RWPE2 (cell line): ENCODE results near the gene OTOP3.
"Not testable (repeated sequence)": the region's sequence is repeated elsewhere in the genome, so short reads cannot be mapped to it uniquely, and the experiment has no call there.

Experiments
- ATAC-seq: fragments of 200-7000 bp; cut with Tn5 transposase; 3 replicates; pipeline ENCODE4 v1.9.1; 2021; ENCODE audit warnings: low read depth
- DNase-seq: peaks from one replicate; pipeline ENCODE4 v3.0.0-alpha.2; 2020; ENCODE audit warnings: low spot score
- H3K27ac ChIP-seq: fragments of 450-650 bp; 2 replicates; pipeline ENCODE4 v1.5.1; 2017; ENCODE audit warnings: mild to moderate bottlenecking; ENCODE audit not compliant: poor library complexity, severe bottlenecking
- H3K27me3 ChIP-seq: fragments of 250-450 bp; sonication (Bioruptor Pico); 2 replicates; pipeline ENCODE4 v1.5.1; 2021; ENCODE audit warnings: mild to moderate bottlenecking, moderate library complexity; ENCODE audit not compliant: insufficient read depth, poor library complexity, severe bottlenecking
- H3K36me3 ChIP-seq: fragments of 250-450 bp; sonication (Bioruptor Pico); 2 replicates; pipeline ENCODE4 v1.5.1; 2020; ENCODE audit warnings: low read depth, mild to moderate bottlenecking, moderate library complexity
- H3K4me1 ChIP-seq: fragments of 250-450 bp; sonication (Bioruptor Pico); 2 replicates; pipeline ENCODE4 v1.5.1; 2021; ENCODE audit warnings: mild to moderate bottlenecking, moderate library complexity; ENCODE audit not compliant: insufficient read depth, poor library complexity, severe bottlenecking
- H3K4me3 ChIP-seq: fragments of 250-450 bp; sonication (Bioruptor Pico); 2 replicates; pipeline ENCODE4 v1.5.1; 2021; ENCODE audit warnings: mild to moderate bottlenecking, moderate library complexity; ENCODE audit not compliant: severe bottlenecking
- H3K9me3 ChIP-seq: fragments of 250-450 bp; sonication (Bioruptor Pico); 2 replicates; pipeline ENCODE4 v1.5.1; 2021; ENCODE audit warnings: mild to moderate bottlenecking, moderate library complexity; ENCODE audit not compliant: severe bottlenecking
- TF ChIP-seq, protein P1 (sequence below): fragments of 450-650 bp; IDR thresholded peaks from one replicate; pipeline ENCODE4 v1.5.1; 2017; ENCODE audit warnings: mild to moderate bottlenecking, moderate library complexity; ENCODE audit not compliant: poor library complexity, severe bottlenecking

The OTOP3 gene

DNA sequence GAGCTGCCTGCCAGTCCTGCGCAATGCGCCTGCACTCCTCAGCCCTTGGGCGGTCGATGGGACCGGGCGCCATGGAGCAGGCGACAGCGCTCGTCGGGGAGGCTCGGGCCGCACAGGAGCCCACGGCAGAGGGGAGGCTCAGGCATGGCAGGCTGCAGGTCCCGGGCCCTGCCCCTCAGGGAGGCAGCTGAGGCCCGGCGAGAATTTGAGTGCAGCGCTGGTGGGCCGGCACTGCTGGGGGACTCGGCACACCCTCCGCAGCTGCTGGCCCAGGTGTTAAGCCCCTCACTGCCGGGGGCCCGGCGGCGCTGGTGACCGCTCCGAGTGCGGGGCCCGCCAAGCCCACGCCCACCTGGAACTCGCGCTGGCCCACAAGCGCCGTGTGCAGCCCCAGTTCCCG lies 28.7 kb upstream of the OTOP3 start:
- no peaks in the 10 kb centered on the region for H3K9me3 ChIP-seq
- ATAC-seq = no peak
- H3K4me3 ChIP-seq = no peak overlapping the region
- H3K27me3 ChIP-seq = no peaks in the 10 kb centered on the region
- no peaks in the 10 kb centered on the region for H3K36me3 ChIP-seq
- TF ChIP-seq, protein P1, sequence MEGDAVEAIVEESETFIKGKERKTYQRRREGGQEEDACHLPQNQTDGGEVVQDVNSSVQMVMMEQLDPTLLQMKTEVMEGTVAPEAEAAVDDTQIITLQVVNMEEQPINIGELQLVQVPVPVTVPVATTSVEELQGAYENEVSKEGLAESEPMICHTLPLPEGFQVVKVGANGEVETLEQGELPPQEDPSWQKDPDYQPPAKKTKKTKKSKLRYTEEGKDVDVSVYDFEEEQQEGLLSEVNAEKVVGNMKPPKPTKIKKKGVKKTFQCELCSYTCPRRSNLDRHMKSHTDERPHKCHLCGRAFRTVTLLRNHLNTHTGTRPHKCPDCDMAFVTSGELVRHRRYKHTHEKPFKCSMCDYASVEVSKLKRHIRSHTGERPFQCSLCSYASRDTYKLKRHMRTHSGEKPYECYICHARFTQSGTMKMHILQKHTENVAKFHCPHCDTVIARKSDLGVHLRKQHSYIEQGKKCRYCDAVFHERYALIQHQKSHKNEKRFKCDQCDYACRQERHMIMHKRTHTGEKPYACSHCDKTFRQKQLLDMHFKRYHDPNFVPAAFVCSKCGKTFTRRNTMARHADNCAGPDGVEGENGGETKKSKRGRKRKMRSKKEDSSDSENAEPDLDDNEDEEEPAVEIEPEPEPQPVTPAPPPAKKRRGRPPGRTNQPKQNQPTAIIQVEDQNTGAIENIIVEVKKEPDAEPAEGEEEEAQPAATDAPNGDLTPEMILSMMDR = no peak
- H3K4me1 ChIP-seq = no peaks in the 10 kb centered on the region
- no peak overlapping the region for H3K27ac ChIP-seq
- no peak for DNase-seq

DNA sequence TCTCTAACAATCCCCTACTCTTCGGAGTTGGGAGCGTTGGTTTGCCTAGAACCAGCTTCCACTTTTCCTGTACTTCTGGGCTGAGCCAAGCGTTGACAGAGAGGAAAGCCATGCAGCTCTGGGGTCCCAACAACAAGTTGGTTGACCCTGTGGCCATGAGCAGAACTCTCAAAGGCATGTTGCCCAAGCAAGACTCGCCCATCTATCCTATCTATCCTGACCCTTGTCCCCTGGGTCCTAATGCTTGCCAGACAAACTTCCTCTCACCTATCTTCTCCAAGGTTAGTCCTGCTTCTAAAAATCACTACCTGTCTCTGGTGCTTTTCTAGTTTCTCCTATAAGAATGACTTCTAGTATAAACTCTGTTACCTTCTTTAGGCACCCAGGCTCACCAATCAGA lies 26.6 kb upstream of the OTOP3 start:
- H3K36me3 ChIP-seq, ATAC-seq, H3K4me1 ChIP-seq, H3K27me3 ChIP-seq, H3K4me3 ChIP-seq, H3K9me3 ChIP-seq, H3K27ac ChIP-seq, DNase-seq: not testable (repeated sequence)

DNA sequence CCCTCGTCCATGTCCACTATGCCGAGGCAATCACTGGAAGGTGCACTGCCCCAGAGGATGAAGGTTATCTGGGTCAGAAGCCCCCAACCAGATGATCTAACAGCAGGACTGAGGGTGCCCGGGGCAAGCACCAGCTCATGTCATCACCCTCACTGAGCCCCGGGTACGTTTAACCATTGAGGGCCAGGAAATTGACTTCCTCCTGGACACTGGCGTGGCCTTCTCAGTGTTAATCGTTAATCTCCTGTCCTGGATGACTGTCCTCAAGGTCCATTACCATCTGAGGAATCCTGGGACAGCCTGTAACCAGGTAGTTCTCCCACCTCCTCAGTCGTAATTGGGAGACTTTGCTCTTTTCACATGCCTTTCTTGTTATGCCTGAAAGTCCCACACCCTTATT lies 24.3 kb upstream of the OTOP3 start:
- not testable (repeated sequence) for H3K4me3 ChIP-seq, H3K4me1 ChIP-seq, H3K27me3 ChIP-seq, H3K36me3 ChIP-seq, H3K27ac ChIP-seq, H3K9me3 ChIP-seq, ATAC-seq, DNase-seq

DNA sequence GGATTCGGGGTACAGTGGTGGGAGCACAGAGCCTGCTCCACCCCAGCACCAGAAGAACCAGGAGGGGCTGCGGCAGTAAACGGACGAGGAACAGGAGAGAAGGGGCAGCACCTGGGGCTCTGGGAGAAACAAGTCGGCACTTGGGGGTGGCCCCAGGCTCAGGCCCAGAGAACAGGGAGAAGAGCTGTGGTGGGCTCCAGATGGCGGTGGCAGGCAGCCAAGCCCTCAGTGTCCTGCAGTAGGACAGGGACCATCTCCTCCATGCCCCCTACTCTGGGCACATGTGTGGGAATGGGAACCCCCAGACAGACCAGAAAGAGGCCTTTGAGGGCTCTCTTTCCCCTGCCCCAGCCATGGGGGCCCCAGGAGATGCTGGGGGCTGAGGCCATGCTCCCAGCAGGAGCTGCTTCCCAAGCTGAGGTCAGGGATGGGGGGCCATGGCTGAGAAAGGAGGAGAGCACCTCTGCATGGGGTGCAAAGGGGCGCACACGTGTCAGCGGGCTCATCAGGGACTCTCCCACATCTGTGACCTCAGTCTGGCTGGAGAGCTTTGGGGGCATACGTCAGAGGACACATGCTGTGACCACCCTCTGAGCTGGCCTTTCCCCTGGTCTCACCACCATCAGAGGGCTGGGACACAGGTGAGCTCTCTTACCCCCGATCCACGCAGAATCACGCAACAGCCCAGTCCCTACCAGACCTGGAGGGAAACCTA lies 19.4 kb upstream of the OTOP3 start:
- no peaks in the 10 kb centered on the region for H3K36me3 ChIP-seq
- no peaks in the 10 kb centered on the region for H3K4me1 ChIP-seq

DNA sequence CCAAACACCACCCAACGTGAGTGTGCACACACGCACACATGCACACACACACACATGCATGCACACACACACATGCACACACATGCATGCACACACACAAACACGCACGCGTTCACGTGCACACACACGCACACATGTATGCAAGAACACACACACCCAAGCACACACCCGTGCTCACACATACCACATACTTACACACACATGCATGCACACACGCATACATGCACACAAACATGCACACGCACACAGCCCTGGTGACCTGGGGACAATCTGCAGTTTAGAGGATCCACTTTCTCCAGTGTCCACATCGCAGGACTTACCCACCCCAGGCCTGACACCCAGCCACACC lies 18.9 kb upstream of the OTOP3 start:
- no peak for ATAC-seq
- Histone ChIP-seq H3K4me1 (no peaks in the 10 kb centered on the region), H3K36me3 (no peaks in the 10 kb centered on the region), H3K27me3 (no peaks in the 10 kb centered on the region), H3K9me3 (no peaks in the 10 kb centered on the region), H3K27ac (no peak overlapping the region), H3K4me3 (no peak overlapping the region)
- TF ChIP-seq, protein P1 = no peak
- no peak for DNase-seq

More for the DNA sequence above, 19.4 kb upstream of the OTOP3 start:
- Histone ChIP-seq H3K9me3 (no peaks in the 10 kb centered on the region), H3K27ac (no peak overlapping the region), H3K27me3 (no peaks in the 10 kb centered on the region), H3K4me3 (no peak overlapping the region)
- DNase-seq = no peak
- TF ChIP-seq, protein P1 = no peak
- no peak for ATAC-seq

DNA sequence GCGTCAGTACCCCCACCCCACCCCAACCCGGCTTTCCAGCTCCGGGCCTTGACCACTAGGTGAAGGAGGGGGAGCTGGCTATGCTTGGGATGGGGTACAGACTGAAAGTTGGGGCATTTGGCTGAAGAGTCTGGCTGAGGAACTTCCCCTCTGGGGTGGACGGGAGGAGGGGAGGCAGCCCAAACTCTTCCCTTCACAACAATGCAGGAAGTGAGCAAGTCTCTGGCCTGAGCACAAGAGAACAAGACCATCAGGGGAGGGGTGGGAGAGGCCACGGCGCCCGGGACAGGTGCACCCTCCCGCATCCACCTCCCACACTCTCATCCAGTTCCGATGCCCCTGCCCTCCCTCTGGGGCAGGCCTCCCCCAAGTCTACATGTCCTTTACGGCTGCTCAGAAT lies 18.3 kb upstream of the OTOP3 start:
- ATAC-seq (no peak), DNase-seq (no peak)
- H3K9me3 ChIP-seq = no peaks in the 10 kb centered on the region
- H3K27ac ChIP-seq = no peak overlapping the region
- no peak overlapping the region for H3K4me3 ChIP-seq
- TF ChIP-seq, protein P1 = no peak
- peaks cover under 1% of the 10 kb centered on the region for H3K4me1 ChIP-seq
- H3K27me3 ChIP-seq = no peaks in the 10 kb centered on the region
- no peaks in the 10 kb centered on the region for H3K36me3 ChIP-seq
